Measurements from ENCODE around the gene ZNF280B. TPM values are rescaled to one million over a fixed set of nuclear protein-coding genes. Genes with fewer than 3 reads are reported as not detected.
A peak's percentile ranks its signal among the peaks of the same experiment; 100 is the strongest.
"Not testable (repeated sequence)": the region's sequence is repeated elsewhere in the genome, so short reads cannot be mapped to it uniquely, and the experiment has no call there.

The ZNF280B gene
- total RNA-seq, 4 donors from 2014 or later: 0.47 to 0.80 (median 0.70) TPM; not detected in 1

DNA sequence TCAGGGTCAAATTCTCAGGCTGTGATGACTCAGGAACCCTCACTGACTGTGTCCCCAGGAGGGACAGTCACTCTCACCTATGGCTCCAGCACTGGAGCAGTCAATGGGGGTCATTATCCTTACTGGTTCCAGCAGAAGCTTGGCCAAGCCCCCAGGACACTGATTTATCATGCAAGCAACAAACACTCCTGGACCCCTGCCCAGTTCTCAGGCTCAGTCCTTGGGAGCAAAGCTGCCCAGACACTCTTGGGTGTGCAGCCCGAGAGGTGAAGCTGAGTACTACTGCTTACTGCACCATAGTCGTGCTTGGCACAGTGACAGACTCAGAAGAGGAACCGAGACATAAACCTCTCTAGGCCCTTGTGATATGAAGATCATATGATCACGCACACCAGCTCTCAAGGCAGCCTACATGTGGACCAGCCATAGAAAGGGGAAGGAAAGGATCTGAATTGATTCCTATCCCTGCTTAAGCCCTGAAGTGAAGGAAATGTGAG is 58.2 kb downstream of the ZNF280B start:
- no peak overlapping the region for H3K4me3 ChIP-seq
- peak in 2 of 3 donors; percentile 71 to 81 for DNase-seq
- H3K27ac ChIP-seq: peak overlapping the region in 1 of 4 donors; percentile 68
- H3K9me3 ChIP-seq: peaks cover 0 to 6% (median 1%) of the 10 kb centered on the region in 4 donors
- TF ChIP-seq, protein P1, sequence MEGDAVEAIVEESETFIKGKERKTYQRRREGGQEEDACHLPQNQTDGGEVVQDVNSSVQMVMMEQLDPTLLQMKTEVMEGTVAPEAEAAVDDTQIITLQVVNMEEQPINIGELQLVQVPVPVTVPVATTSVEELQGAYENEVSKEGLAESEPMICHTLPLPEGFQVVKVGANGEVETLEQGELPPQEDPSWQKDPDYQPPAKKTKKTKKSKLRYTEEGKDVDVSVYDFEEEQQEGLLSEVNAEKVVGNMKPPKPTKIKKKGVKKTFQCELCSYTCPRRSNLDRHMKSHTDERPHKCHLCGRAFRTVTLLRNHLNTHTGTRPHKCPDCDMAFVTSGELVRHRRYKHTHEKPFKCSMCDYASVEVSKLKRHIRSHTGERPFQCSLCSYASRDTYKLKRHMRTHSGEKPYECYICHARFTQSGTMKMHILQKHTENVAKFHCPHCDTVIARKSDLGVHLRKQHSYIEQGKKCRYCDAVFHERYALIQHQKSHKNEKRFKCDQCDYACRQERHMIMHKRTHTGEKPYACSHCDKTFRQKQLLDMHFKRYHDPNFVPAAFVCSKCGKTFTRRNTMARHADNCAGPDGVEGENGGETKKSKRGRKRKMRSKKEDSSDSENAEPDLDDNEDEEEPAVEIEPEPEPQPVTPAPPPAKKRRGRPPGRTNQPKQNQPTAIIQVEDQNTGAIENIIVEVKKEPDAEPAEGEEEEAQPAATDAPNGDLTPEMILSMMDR (IDR thresholded peaks at IDR 0.05): peak in 1 of 6 experiments; percentile 21
- no peak for TF ChIP-seq POLR2A (IDR thresholded peaks at IDR 0.05)
- H3K36me3 ChIP-seq: no peaks in the 10 kb centered on the region
- H3K4me1 ChIP-seq: no peaks in the 10 kb centered on the region
- no peaks in the 10 kb centered on the region for H3K27me3 ChIP-seq

DNA sequence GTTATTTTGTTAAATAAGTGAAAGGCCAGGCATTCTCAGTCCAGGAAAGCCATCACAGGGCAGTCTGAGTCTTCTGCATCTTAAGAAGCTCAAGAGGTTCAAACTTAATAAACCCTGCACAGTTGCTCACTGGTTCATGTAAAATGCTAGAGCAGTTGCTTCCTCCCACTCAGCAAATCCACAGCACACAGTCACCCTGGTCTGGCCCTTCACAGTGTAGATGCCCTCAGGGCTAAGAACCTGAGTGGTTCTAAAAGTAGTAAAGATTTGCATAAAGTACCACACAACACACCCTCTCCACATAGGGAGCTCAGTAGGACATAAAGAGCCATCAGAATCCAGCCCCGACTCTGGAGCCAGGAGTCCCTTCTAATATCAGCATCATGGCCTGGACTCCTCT is 58.7 kb downstream of the ZNF280B start:
- no peak for DNase-seq
- Histone ChIP-seq H3K36me3 (no peaks in the 10 kb centered on the region), H3K9me3 (peaks cover 0 to 6% (median 1%) of the 10 kb centered on the region in 4 donors), H3K27ac (peak overlapping the region in 1 of 4 donors; percentile 68), H3K4me3 (no peak overlapping the region), H3K4me1 (no peaks in the 10 kb centered on the region), H3K27me3 (no peaks in the 10 kb centered on the region)
- TF ChIP-seq, protein P1 (IDR thresholded peaks at IDR 0.05): no peak

DNA sequence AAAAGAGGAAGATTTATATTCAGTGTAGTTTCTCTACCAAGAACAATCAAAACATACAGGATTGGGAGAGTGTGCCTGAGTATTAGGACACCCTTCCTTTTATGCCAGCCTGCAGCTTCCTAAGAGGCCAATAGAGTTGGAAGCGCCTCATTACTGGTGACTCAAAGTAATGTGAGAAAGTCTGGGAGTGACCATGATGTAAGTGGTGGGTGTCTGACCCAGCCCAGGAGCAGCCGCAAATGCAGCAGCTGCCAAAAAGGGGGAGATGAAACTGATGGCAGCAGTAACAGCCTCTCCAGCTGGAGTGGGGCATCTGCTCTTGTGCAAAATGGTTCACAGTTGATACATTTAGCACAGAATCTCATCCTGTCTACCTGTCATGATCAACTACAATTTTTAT is 62.0 kb downstream of the ZNF280B start:
- no peaks in the 10 kb centered on the region for H3K27me3 ChIP-seq
- no peak for DNase-seq

DNA sequence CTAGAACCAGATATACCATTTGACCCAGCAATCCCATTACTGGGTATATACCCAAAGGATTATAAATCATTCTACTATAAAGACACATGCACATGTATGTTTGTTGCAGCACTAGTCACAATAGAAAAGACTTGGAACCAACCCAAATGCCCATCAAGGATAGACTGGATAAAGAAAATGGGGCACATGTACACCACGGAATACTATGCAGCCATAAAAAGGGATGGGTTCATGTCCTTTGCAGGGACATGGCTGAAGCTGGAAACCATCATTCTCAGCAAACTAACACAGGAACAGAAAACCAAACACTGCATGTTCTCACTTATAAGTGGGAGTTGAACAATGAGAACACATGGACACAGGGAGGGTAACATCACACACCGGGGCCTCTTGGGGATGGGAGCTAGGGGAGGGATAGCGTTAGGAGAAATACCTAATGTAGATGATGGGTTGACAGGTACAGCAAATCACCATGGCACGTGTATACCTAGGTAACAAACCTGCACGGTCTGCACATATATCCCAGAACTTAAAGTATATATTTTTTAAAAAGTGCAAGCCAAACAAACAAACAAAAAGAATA is 64.4 kb downstream of the ZNF280B start:
- H3K4me3 ChIP-seq, H3K9me3 ChIP-seq, H3K36me3 ChIP-seq, DNase-seq, H3K27me3 ChIP-seq, H3K4me1 ChIP-seq, H3K27ac ChIP-seq: not testable (repeated sequence)

More for the DNA sequence above, 62.0 kb downstream of the ZNF280B start:
- Histone ChIP-seq H3K4me1 (no peaks in the 10 kb centered on the region), H3K36me3 (no peaks in the 10 kb centered on the region), H3K27ac (no peak overlapping the region), H3K9me3 (no peaks in the 10 kb centered on the region), H3K4me3 (no peak overlapping the region)
- TF ChIP-seq, protein P1 (IDR thresholded peaks at IDR 0.05): no peak
- no peak for TF ChIP-seq POLR2A (IDR thresholded peaks at IDR 0.05)

DNA sequence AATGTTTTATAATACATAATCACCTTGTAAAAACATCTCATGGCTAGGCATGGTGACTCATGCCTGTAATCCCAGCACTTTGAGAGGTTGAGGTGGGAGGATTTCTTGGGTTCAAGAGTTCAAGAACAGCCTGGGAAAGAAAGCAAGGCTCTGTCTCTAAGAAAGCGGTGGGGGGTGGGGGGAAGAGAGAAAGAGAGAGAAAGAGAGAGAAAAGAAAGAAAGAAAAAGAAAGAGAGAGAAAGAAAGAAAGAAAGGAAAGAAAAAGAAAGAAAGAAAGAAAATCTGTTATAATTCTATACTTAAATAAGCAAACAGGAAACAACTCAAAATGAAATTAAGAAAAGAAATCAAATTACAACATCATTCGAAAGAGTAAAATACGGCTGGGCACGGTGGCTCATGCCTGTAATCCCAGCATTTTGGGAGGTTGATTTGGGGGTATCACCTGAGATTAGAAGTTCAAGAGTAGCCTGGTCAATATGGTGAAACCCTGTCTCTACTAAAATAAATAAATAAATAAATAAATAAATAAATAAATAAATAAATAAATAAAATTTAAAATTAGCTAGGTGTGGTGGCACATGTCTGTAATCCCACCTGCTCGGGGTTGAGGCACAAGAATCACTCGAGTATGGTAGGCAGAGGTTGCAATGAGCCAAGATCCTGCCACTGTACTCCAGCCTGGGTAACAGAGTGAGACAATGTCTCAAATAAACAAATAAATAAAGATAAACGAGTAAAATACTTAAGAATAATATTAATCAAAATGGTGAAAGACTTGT is 65.4 kb downstream of the ZNF280B start:
- no peaks in the 10 kb centered on the region for H3K4me1 ChIP-seq
- no peaks in the 10 kb centered on the region for H3K27me3 ChIP-seq
- no peaks in the 10 kb centered on the region for H3K9me3 ChIP-seq
- DNase-seq: no peak
- no peak overlapping the region for H3K27ac ChIP-seq
- H3K36me3 ChIP-seq: no peaks in the 10 kb centered on the region
- no peak overlapping the region for H3K4me3 ChIP-seq
- TF ChIP-seq, protein P1 (IDR thresholded peaks at IDR 0.05): no peak
- no peak for TF ChIP-seq POLR2A (IDR thresholded peaks at IDR 0.05)

DNA sequence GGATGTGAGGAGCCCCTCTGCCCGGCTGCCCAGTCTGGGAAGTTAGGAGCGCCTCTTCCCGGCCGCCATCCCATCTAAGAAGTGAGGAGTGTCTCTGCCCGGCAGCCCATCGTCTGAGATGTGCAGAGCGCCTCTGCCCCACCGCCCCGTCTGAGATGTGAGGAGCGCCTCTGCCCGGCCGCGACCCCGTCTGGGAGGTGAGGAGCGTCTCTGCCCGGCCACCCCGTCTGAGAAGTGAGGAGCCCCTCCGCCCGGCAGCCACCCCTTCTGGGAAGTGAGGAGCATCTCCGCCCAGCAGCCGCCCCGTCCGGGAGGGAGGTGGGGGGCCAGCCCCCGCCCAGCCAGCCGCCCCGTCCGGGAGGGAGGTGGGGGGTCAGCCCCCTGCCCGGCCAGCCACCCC is 66.9 kb downstream of the ZNF280B start:
- H3K36me3 ChIP-seq, H3K27me3 ChIP-seq, DNase-seq, H3K4me3 ChIP-seq, H3K4me1 ChIP-seq, H3K27ac ChIP-seq, H3K9me3 ChIP-seq: not testable (repeated sequence)
